GM04504 (cell line): ENCODE results near the gene PMM2.
"Not testable (repeated sequence)": the region's sequence is repeated elsewhere in the genome, so short reads cannot be mapped to it uniquely, and the experiment has no call there.

Experiments
- DNase-seq: peaks from one replicate; pipeline ENCODE4 v3.0.0-alpha.2; 2012; ENCODE audit warnings: low read depth

The PMM2 gene

GRCh38 chr16:8797364-8798173 lies at the start of gene PMM2, which contains the start of gene TMEM186:
PMM2 (plus strand) TSS chr16:8797839; CDS start chr16:8797883, 44 bp downstream.
TMEM186 (minus strand) TSS chr16:8797639; CDS start chr16:8797614, 25 bp downstream.
- peak; percentile 90 for DNase-seq

- not testable (repeated sequence) for DNase-seq
Observed at GRCh38 chr16:8748944-8749343, 48.7 kb upstream of the PMM2 start.

- DNase-seq, result peak; percentile 30
Observed at GRCh38 chr16:8751481-8752311, 45.9 kb upstream of the PMM2 start.

GRCh38 chr16:8752706-8753105 lies 44.9 kb upstream of the PMM2 start:
- DNase-seq, result no peak

- no peak for DNase-seq
Observed at GRCh38 chr16:8753416-8754054, 44.1 kb upstream of the PMM2 start.

GRCh38 chr16:8756755-8757154 lies 40.9 kb upstream of the PMM2 start:
- DNase-seq, result no peak

GRCh38 chr16:8758022-8758421 lies 39.6 kb upstream of the PMM2 start:
- DNase-seq, result no peak

GRCh38 chr16:8760021-8760420 lies 37.6 kb upstream of the PMM2 start:
- DNase-seq, result no peak

GRCh38 chr16:8761078-8761477 lies 36.6 kb upstream of the PMM2 start:
- DNase-seq, result no peak

- no peak for DNase-seq
Observed at GRCh38 chr16:8762254-8762653, 35.4 kb upstream of the PMM2 start.

GRCh38 chr16:8763083-8763482 lies 34.6 kb upstream of the PMM2 start:
- DNase-seq, result no peak

- DNase-seq, result no peak
Observed at GRCh38 chr16:8763899-8764298, 33.7 kb upstream of the PMM2 start.

GRCh38 chr16:8764525-8765250 lies 33.0 kb upstream of the PMM2 start:
- DNase-seq, result no peak

GRCh38 chr16:8767176-8767575 lies 30.5 kb upstream of the PMM2 start:
- DNase-seq, result no peak

- DNase-seq, result no peak
Observed at GRCh38 chr16:8768283-8768682, 29.4 kb upstream of the PMM2 start.

- DNase-seq, result no peak
Observed at GRCh38 chr16:8768692-8769091, 28.9 kb upstream of the PMM2 start.

GRCh38 chr16:8773537-8773936 lies 24.1 kb upstream of the PMM2 start:
- no peak for DNase-seq

GRCh38 chr16:8774208-8774607 lies 23.4 kb upstream of the PMM2 start:
- DNase-seq, result no peak

- no peak for DNase-seq
Observed at GRCh38 chr16:8775359-8775758, 22.3 kb upstream of the PMM2 start.

- no peak for DNase-seq
Observed at GRCh38 chr16:8776129-8776584, 21.5 kb upstream of the PMM2 start.

GRCh38 chr16:8777217-8777616 lies 20.4 kb upstream of the PMM2 start:
- DNase-seq, result no peak

- no peak for DNase-seq
Observed at GRCh38 chr16:8781797-8782196, 15.8 kb upstream of the PMM2 start.
